Activated CD4-positive, alpha-beta T cell treated with anti-CD3 and anti-CD28 coated beads for 24 hours (primary cell): ENCODE measurements around the gene ZFYVE21.

Experiments
- DNase-seq, 2 donors: peaks; one replicate each; pipeline ENCODE4 v3.0.0-alpha.2; 2020; ENCODE audit warnings: low read depth in 2 of 2

Gene ZFYVE21

GRCh38 chr14:103737432-103738045, 21.9 kb downstream of the ZFYVE21 start:
- DNase-seq: no peak

DNA sequence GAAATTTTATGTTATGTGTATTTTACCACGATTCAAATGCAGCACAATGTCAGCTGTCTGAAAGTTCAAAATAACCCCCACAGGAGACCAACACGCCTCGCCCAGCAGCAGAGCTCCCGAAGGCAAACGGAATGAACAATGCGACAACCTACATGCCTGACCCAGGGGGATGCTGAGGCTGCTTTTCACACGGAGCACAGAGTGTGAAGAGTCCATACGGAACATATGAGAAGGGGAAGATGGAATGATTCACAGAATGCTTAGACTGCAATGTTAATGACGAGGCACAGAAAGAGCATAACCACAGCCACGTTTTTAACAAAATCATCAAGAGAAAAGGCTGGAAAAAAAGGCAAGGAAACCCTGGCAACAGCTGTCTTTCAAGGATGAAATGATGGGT, 22.6 kb downstream of the ZFYVE21 start:
- no peak for DNase-seq

DNA sequence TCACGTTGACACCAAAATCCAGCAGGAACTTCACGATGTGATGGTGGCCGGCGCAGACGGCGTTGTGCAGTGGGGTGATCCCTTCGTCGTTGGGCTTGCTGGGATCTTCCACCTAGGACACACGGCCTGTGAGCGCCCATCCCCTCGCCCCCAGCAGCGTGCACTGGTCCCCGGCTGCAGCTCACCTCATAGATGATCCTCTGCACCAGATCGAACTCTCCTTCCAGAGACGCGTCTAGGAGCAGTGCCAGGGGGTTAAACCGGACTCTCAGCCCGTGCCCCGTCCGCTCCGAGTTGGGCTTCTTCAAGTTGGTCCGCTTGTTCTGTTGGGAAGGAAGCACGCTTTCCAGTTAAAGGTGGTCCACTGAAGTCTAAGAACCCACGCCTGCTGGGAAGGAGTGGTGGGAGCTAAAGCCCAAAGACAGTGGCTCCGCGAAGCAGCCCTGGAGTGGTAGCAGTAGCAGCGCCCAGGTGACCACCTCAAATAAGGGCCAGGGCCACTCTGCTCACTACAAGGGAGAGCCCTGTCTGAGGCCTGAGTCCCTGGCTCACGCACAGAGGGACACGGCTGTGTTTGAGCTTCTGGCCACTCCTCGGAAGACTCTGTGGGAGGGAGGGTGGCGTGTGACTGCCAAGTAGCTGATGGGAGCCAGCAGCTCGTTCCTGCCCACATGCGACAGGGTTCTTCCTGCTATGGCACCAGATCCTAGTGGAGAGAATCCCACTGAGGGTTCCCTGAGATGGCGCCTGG, 23.3 kb downstream of the ZFYVE21 start:
- DNase-seq: no peak

GRCh38 chr14:103739466-103739792, 23.8 kb downstream of the ZFYVE21 start:
- DNase-seq: no peak

DNA sequence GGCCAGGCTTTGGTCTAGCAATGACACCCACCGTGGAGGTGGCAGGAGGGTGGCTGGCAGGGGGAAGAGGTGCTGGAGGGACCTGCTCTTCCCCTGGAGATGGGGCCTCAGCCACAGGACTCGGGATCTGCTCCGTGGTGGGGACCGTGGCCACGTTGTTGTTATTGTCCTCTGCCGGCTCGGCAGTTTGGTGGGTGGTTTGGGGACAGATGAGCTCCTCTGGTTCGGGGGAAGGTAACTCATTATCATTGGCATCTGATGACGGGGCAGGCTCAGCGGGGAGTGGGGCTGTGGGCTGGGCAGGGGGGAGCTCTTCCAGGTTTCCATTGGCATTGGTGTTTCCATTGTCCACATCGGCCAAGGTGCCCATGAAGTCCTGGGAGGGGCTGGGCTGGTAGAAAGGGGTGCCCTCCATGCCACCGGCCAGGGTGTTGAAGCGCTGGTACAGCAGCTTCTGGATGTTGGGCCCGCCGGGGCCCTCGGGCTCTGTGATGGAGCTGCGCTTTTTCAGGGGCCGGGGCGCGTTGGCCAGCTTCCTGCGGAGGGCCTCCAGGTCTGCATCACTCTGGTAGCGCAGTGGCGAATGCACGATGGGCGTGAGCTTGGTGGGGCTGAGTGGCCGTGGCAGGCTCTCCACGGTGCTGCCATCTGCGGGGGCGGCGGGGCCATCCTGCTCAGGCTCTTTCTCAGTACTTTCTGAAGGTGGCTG, 24.3 kb downstream of the ZFYVE21 start:
- no peak for DNase-seq

DNA sequence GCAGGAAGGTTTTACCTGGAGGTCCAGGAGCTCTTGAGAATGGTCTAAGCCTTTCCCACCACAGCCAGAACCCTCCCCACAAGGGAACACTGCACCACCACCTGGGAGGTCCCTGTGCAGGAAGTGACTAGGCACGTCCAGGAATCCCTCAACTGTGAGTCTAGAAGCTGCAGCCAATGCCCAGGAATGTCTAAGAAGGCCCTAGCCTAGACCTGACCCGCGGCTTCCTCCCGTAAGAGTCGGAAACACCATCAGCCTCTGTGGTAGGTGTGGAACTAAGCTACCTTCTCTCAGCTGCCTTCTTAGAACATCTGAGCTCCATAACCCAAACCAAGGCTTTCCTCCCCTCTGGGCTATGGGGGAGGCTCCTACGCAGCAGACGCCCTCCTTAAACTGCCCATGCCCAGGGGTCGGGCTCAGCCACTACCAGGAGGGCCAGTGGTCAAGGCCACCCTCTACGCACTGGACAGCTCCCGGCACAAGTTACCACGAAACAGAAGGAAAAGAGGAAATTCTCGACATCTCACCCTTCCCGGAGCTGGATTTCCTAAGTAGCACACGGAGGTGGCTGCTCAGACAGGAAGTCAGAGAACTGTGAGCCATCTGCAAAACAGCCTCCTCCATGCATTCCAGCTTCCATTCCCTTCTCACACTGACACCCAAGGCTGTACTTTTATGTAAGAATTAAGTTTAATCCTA, 25.5 kb downstream of the ZFYVE21 start:
- DNase-seq: no peak

- DNase-seq: no peak
Observed at GRCh38 chr14:103741876-103742275, 26.3 kb downstream of the ZFYVE21 start.

DNA sequence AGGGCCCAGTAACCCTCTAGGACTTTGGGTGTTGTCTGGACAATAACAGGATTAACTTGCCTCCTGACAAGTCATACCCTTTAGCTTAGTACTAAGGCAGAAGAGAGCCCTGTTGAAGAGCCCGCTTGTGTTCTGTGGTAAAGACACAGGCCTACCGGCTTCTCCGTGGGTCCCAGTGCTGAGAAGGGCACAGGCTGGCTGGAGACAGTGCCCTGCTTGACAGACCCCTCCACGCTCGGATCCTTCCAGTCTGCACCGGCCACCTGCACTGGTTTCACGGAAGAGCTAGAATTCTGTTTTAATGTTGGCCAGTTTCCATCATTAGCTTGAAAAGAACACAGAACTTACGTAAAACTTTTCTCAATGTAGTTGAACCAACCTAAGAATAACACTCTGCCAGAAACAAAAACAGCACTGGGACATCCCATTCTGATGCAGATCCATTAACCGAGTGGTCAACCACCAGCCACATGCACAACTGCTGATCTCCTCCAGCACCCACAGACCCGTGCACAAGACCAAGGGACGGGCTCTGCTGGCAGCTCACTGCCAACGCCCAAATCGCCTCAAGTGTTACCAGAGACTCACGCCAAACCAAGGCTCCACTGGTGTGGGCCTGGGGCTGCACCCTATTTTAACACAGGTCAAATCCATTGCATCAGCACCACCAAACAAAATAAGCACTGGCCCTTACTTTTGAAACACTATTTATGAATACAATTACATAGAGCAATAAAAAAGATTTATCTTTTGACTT, 27.1 kb downstream of the ZFYVE21 start:
- DNase-seq: no peak

- DNase-seq: no peak
Observed at GRCh38 chr14:103743691-103744090, 28.1 kb downstream of the ZFYVE21 start.

DNA sequence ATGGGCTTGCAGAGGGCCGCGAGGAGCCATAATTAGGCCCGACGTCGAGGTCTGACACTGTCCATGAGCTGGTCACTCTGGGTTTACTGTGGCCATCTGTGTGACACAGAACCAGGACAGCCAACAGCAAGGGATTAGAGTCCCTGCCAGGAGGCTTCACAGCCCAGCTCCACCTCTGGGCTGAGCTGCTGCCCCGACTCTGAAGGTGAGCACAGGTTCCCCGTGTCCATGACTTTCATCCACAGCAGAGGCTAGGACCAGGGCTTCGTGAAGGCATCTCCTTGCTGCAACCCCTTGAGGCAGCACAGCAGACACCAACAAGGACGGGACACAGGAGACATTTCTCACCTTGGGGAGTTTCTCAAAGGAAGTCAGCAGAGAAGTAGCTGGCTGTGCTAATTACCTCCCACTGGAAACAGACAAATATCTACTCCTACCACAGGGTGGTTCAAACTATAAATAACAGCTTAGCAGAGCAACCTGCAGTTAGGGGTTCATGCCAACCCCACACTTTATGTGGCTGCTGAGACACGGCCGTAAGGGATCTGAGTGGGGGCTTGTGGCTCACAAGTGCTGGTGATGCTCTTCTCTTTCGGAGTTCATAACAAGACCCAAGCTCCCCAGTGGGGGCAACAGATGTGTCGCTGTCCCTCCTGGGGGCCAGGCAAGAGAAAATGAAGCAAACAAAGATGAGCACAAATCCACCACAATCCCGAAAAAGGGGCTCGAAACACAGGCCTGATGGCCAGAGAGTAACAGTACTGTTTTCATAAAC, 29.2 kb downstream of the ZFYVE21 start:
- DNase-seq: no peak

DNA sequence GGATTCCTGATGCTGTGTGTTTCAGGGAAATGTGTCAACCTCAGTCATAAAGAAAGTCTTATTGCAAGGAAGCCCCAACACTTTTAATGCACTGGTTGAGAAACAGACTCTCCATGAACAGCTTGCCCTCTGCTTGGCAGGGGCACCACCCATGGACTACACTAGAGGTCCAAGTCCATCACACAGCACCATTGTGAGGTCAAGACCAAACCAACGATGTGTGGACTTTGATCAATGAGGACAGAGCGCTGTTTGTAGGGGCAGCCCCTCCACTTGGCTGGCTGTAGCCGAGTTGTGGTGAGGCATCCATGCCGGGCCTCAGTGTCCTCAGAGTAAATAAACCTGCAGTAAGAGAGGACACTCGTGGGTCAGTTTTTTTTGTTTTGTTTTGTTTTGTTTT, 29.8 kb downstream of the ZFYVE21 start:
- DNase-seq: no peak

DNA sequence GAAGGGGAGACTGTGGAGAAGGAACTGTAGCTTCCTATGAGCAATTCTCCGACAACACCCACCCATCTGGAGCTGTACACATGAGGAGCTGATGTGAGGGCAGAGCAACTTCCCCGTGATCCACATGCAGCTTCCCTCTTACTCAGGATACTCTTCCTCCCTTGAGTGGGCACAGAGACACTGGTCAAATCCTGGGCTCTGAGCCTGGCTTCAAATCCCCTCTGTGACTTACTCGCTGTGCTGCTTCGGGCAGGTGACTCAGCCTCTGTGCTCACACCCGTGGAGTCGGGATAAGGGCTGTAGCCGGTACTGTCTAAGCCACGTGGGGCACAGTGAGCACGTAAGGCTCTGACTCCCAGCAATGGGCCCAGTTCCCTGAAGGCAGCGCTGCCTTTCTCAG, 31.1 kb downstream of the ZFYVE21 start:
- DNase-seq: no peak

DNA sequence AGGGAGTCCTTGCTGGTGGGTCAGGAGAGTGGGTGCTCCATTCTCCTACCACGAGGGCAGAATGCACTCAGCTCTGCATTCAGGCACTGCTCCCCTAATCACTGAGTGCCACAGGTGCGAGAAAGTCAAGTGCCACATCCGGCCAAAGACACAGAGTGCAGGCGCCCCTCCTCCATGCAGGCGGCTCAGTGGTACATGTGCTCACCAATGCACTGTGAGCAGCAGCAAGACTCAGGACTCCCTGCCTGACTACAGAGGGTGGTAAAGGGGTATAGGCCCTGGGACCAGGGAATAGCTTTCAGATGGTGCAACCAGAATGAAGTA, 32.9 kb downstream of the ZFYVE21 start:
- peak; percentile 12 to 19 for DNase-seq

- no peak for DNase-seq
Observed at GRCh38 chr14:103749452-103749851, 33.8 kb downstream of the ZFYVE21 start.

- DNase-seq: no peak
Observed at GRCh38 chr14:103749860-103750259, 34.2 kb downstream of the ZFYVE21 start.

DNA sequence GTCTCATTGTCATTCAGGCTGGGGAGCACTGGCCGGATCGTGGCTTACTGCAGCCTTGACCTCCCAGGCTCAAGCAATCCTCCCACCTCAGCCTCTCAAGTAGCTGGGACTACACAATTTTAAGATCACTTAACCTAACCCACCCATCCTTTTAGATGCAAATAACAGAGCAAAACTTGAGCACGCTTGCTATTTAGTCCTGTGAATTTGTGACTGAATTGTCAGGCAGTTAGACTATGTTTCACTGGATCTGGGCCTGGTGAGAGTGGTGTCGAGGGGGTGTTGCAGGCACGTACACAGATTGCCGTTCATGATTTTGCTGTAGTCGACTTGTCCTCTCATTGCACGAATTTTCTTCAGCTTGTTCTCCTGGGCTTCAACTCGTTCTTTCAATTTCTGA, 38.2 kb downstream of the ZFYVE21 start:
- no peak for DNase-seq

GRCh38 chr14:103755060-103755459, 39.5 kb downstream of the ZFYVE21 start:
- no peak for DNase-seq

GRCh38 chr14:103758059-103758776, 42.6 kb downstream of the ZFYVE21 start:
- DNase-seq: no peak

DNA sequence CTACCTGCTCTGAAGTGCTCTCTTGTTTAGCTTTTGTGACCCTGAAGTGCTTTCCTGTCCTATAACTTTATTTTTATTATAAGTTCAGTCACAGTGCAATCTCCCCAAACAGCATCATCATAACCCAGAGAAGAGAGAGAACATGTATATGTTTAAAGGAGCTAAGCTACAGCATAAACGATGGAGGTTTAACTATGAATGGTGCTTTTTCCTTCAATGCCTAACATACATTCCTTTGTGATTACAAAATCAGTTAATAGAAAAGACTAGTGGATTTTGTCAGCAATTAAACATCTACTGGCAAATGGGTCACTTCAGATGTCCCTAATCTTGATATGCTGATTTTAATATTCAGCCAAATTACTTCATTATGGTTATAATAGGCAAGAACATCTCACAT, 46.4 kb downstream of the ZFYVE21 start:
- no peak for DNase-seq

DNA sequence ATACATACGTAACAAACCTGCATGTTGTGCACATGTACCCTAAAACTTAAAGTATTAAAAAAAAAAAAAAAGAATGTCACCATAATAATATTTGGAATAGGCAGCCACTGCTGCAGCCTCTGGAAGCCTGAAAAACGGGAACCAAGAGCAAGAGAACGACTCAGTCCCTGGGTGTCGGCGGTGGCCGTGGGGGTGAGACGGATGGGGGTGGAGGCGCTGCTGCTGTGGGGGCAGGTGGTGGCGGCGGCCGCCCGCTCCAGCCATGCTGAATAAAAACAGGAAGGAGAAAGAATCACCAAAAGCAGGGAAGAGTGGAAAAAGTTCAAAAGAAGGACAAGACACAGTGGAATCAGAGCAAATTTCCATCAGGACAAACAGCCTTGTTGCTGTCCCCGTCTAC, 46.9 kb downstream of the ZFYVE21 start:
- DNase-seq: no peak
